GM18508 (cell line): Measurements from ENCODE around the gene SCFD2.
A peak's percentile ranks its signal among the peaks of the same experiment; 100 is the strongest.

Experiments used
- ATAC-seq: cut with Tn5 transposase; IDR thresholded peaks from one replicate; pipeline ENCODE4 v1.9.1; 2021; ENCODE audit warnings: moderate number of reproducible peaks; ENCODE audit not compliant: insufficient read depth, unreplicated experiment

Gene SCFD2

GRCh38 chr4:53022513-53023100, 343.3 kb downstream of the SCFD2 start:
- ATAC-seq, result no peak

GRCh38 chr4:53021754-53022512, 343.9 kb downstream of the SCFD2 start:
- ATAC-seq, result no peak

GRCh38 chr4:53019485-53020382, 346.1 kb downstream of the SCFD2 start:
- no peak for ATAC-seq

GRCh38 chr4:53018471-53018870, 347.4 kb downstream of the SCFD2 start:
- ATAC-seq, result no peak

- no peak for ATAC-seq
Observed at GRCh38 chr4:53016099-53016820, 349.6 kb downstream of the SCFD2 start.

GRCh38 chr4:53015681-53016080, 350.2 kb downstream of the SCFD2 start:
- no peak for ATAC-seq

- ATAC-seq, result no peak
Observed at GRCh38 chr4:53014881-53015280, 351.0 kb downstream of the SCFD2 start.

- ATAC-seq, result no peak
Observed at GRCh38 chr4:53013873-53014775, 351.7 kb downstream of the SCFD2 start.

- ATAC-seq, result peak; percentile 62
Observed at GRCh38 chr4:53012738-53013137, 353.1 kb downstream of the SCFD2 start.

GRCh38 chr4:53011259-53011905, 354.5 kb downstream of the SCFD2 start:
- ATAC-seq, result no peak

GRCh38 chr4:53010318-53010717, 355.5 kb downstream of the SCFD2 start:
- ATAC-seq, result no peak

GRCh38 chr4:53009824-53010223, 356.0 kb downstream of the SCFD2 start:
- no peak for ATAC-seq

- ATAC-seq, result no peak
Observed at GRCh38 chr4:53007024-53007423, 358.8 kb downstream of the SCFD2 start.

GRCh38 chr4:53005808-53006207, 360.1 kb downstream of the SCFD2 start:
- ATAC-seq, result no peak

- no peak for ATAC-seq
Observed at GRCh38 chr4:53005149-53005546, 360.7 kb downstream of the SCFD2 start.

- ATAC-seq, result no peak
Observed at GRCh38 chr4:53004497-53005148, 361.2 kb downstream of the SCFD2 start.

- no peak for ATAC-seq
Observed at GRCh38 chr4:53003959-53004358, 361.9 kb downstream of the SCFD2 start.

GRCh38 chr4:53000560-53000959, 365.3 kb downstream of the SCFD2 start:
- ATAC-seq, result no peak
